ENCODE data around the gene CIDEC.

CIDEC gene

GRCh38 chr3:9846931-9847488, 33.0 kb downstream of the CIDEC start:
- H3K4me3 ChIP-seq (replicated peaks; ENCODE audit: low read depth, low read length): no peak overlapping the region
- no peak for TF ChIP-seq CTCF (IDR thresholded peaks at IDR 0.05; ENCODE audit: insufficient read depth, low read length, poor library complexity, severe bottlenecking)
- no peak for DNase-seq (ENCODE audit: extremely low read depth, insufficient read length)
- no peaks in the 10 kb centered on the region for H3K27me3 ChIP-seq (replicated peaks; ENCODE audit: control insufficient read depth, insufficient read depth, low read length)
- no peaks in the 10 kb centered on the region for H3K36me3 ChIP-seq (ENCODE audit: control insufficient read depth, insufficient read depth, low read length)

- H3K27me3 ChIP-seq (replicated peaks; ENCODE audit: control insufficient read depth, insufficient read depth, low read length): no peaks in the 10 kb centered on the region
- no peak overlapping the region for H3K4me3 ChIP-seq (replicated peaks; ENCODE audit: low read depth, low read length)
- H3K36me3 ChIP-seq (ENCODE audit: control insufficient read depth, insufficient read depth, low read length): peaks cover 3% of the 10 kb centered on the region
- no peak for TF ChIP-seq CTCF (IDR thresholded peaks at IDR 0.05; ENCODE audit: insufficient read depth, low read length, poor library complexity, severe bottlenecking)
- no peak for DNase-seq (ENCODE audit: extremely low read depth, insufficient read length)
Observed at GRCh38 chr3:9846231-9846630, 33.8 kb downstream of the CIDEC start.

- peak; percentile 92 for DNase-seq (ENCODE audit: extremely low read depth, insufficient read length)
- Histone ChIP-seq H3K4me3 (replicated peaks; ENCODE audit: low read depth, low read length) (peak within 1 kb of the TSS; percentile 80), H3K36me3 (ENCODE audit: control insufficient read depth, insufficient read depth, low read length) (peaks cover 17% of the 10 kb centered on the region), H3K27me3 (replicated peaks; ENCODE audit: control insufficient read depth, insufficient read depth, low read length) (no peaks in the 10 kb centered on the region)
- no peak for TF ChIP-seq CTCF (IDR thresholded peaks at IDR 0.05; ENCODE audit: insufficient read depth, low read length, poor library complexity, severe bottlenecking)
Observed at GRCh38 chr3:9843715-9844438, 36.2 kb downstream of the CIDEC start, which contains the start of gene RPUSD3. TSS of gene RPUSD3 (minus strand) at chr3:9844008. CDS start at chr3:9843990, 18 bp downstream.

GRCh38 chr3:9841015-9841414, 39.0 kb downstream of the CIDEC start:
- Histone ChIP-seq H3K4me3 (replicated peaks; ENCODE audit: low read depth, low read length) (no peak overlapping the region), H3K27me3 (replicated peaks; ENCODE audit: control insufficient read depth, insufficient read depth, low read length) (no peaks in the 10 kb centered on the region), H3K36me3 (ENCODE audit: control insufficient read depth, insufficient read depth, low read length) (peaks cover 23% of the 10 kb centered on the region)
- no peak for TF ChIP-seq CTCF (IDR thresholded peaks at IDR 0.05; ENCODE audit: insufficient read depth, low read length, poor library complexity, severe bottlenecking)
- DNase-seq (ENCODE audit: extremely low read depth, insufficient read length): no peak

GRCh38 chr3:9838856-9839255, 41.2 kb downstream of the CIDEC start:
- no peak for DNase-seq (ENCODE audit: extremely low read depth, insufficient read length)
- Histone ChIP-seq H3K27me3 (replicated peaks; ENCODE audit: control insufficient read depth, insufficient read depth, low read length) (no peaks in the 10 kb centered on the region), H3K4me3 (replicated peaks; ENCODE audit: low read depth, low read length) (no peak overlapping the region), H3K36me3 (ENCODE audit: control insufficient read depth, insufficient read depth, low read length) (peaks cover 26% of the 10 kb centered on the region)
- no peak for TF ChIP-seq CTCF (IDR thresholded peaks at IDR 0.05; ENCODE audit: insufficient read depth, low read length, poor library complexity, severe bottlenecking)

Measured in GM06990 (cell line).